Keratinocyte (primary cell): ENCODE data around the gene SORD.
"Not testable (repeated sequence)": the region's sequence is repeated elsewhere in the genome, so short reads cannot be mapped to it uniquely, and the experiment has no call there.

Experiments used
- EZH2 ChIP-seq: IDR thresholded peaks from one replicate; pipeline ENCODE4 v1.6.1; 2012; ENCODE audit warnings: inconsistent platforms, mild to moderate bottlenecking, low read length, moderate library complexity
- TF ChIP-seq, protein P1 (sequence below), 3 experiments: IDR thresholded peaks in 1 of 3; conservative IDR thresholded peaks in 1 of 3; optimal IDR thresholded peaks in 1 of 3; 2 replicates in 2 of 3; 3 replicates in 1 of 3; pipeline versions ENCODE3 to v1.5.1; 2011; ENCODE audit warnings: low read length in 3 of 3, mild to moderate bottlenecking in 3 of 3, moderate library complexity in 2 of 3, control low read depth in 1 of 3, inconsistent platforms in 1 of 3; ENCODE audit not compliant: insufficient read depth in 2 of 3; ENCODE audit errors: extremely low read depth in 1 of 3

DNA sequence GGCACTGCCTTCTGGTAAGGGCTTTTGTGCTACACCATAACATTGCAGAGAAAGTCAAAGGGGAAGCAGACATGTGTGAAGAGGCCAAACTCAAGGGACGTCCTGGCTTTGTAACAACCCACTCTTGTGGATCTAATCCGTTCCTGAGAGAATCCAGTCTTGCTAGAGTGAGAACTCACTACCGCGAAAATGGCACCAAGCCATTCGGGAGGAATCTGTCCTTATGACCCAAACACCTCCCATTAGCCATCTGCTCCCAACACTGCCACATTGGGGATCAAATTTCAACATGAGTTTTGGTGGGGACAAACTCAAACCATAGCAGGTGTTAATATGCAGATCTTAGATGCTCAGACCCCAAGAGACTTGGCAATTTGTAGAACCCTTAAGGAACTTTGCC lies 56.2 kb downstream of the SORD start:
- TF ChIP-seq, protein P1, sequence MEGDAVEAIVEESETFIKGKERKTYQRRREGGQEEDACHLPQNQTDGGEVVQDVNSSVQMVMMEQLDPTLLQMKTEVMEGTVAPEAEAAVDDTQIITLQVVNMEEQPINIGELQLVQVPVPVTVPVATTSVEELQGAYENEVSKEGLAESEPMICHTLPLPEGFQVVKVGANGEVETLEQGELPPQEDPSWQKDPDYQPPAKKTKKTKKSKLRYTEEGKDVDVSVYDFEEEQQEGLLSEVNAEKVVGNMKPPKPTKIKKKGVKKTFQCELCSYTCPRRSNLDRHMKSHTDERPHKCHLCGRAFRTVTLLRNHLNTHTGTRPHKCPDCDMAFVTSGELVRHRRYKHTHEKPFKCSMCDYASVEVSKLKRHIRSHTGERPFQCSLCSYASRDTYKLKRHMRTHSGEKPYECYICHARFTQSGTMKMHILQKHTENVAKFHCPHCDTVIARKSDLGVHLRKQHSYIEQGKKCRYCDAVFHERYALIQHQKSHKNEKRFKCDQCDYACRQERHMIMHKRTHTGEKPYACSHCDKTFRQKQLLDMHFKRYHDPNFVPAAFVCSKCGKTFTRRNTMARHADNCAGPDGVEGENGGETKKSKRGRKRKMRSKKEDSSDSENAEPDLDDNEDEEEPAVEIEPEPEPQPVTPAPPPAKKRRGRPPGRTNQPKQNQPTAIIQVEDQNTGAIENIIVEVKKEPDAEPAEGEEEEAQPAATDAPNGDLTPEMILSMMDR (optimal IDR thresholded peaks at IDR 0.05 in 1 of 3, IDR thresholded peaks at IDR 0.05 in 1 of 3, conservative IDR thresholded peaks at IDR 0.05 in 1 of 3; ENCODE audit: extremely low read depth in 1 of 3, insufficient read depth in 2 of 3, low read length in 3 of 3), result not testable (repeated sequence)
- TF ChIP-seq EZH2, result not testable (repeated sequence)
